K562 (cell line): ENCODE data around the gene NIPSNAP3A. TPM values are rescaled to one million over a fixed set of nuclear protein-coding genes. Genes with fewer than 3 reads are reported as not detected.

Experiments used
- ATAC-seq: fragments of 200-7000 bp; cut with Tn5 transposase; 3 replicates; pipeline ENCODE4 v1.9.1; 2020; ENCODE audit warnings: moderate library complexity
- BruUV-seq: library from RNA; stranded (reverse); fragments of 400-500 nt; replicated peaks from 2 replicates; lab custom pipeline; 2021; lab: Mats Ljungman, UMichigan
- CTCF ChIA-PET: fragments of 300-600 bp; formaldehyde crosslinking; extraction: SDS; loops from one replicate; lab custom pipeline; 2021; ENCODE audit warnings: low intra/inter-chr PET ratio; lab: Yijun Ruan, JAX
- POLR2A ChIA-PET: fragments of 300-600, 350-650 bp; sonication (Branson Sonifier 250); formaldehyde crosslinking; extraction: SDS; loops from one replicate; lab custom pipeline; 2021; ENCODE audit warnings: antibody characterized with exemption, inconsistent platforms; lab: Yijun Ruan, JAX
- DNase-seq, 4 experiments: peaks; one replicate each; pipeline versions ENCODE4 v3.0.0 to v3.0.0-alpha.2; 2011 to 2018; ENCODE audit warnings: low spot score in 3 of 4, mixed read lengths in 3 of 4; ENCODE audit errors: extremely low read depth in 1 of 4
- FAIRE-seq: peaks from 2 replicates; lab custom pipeline; 2011; peaks lifted over from hg19 to GRCh38; lab: Jason Lieb, UNC
- H2AFZ ChIP-seq: 2 replicates; pipeline ENCODE4 v1.6.0; 2011; ENCODE audit warnings: low read depth, low read length, control low read depth, inconsistent platforms
- H3K27ac ChIP-seq: fragments of 200-600 bp; 3 replicates; pipeline ENCODE4 v1.8.0; 2011; ENCODE audit warnings: low read depth, mild to moderate bottlenecking, control low read depth, inconsistent platforms, low read length, moderate library complexity, mixed read lengths; ENCODE audit errors: extremely low read depth
- H3K27me3 ChIP-seq, 2 experiments: fragments of 300-600 bp in 1 of 2; 2 replicates in 1 of 2; 3 replicates in 1 of 2; pipeline versions ENCODE4 v1.6.0 to v1.8.0; 2011; ENCODE audit warnings: inconsistent platforms in 2 of 2, low read length in 2 of 2, mild to moderate bottlenecking in 1 of 2, mixed read lengths in 1 of 2, moderate library complexity in 1 of 2; ENCODE audit not compliant: control insufficient read depth in 2 of 2, insufficient read depth in 2 of 2
- H3K36me3 ChIP-seq: fragments of 300-600 bp; 3 replicates; pipeline ENCODE4 v1.8.0; 2011; ENCODE audit warnings: mild to moderate bottlenecking, low read length, inconsistent platforms; ENCODE audit not compliant: control insufficient read depth, insufficient read depth
- H3K4me1 ChIP-seq, 2 experiments: fragments of 200-600 bp in 1 of 2; replicated peaks in 1 of 2; 2 replicates in 1 of 2; 3 replicates in 1 of 2; pipeline versions ENCODE4 v1.5.1 to v1.8.0; 2011; ENCODE audit warnings: inconsistent platforms in 2 of 2, low read length in 2 of 2, mild to moderate bottlenecking in 1 of 2, mixed read lengths in 1 of 2, moderate library complexity in 1 of 2; ENCODE audit not compliant: control insufficient read depth in 2 of 2, insufficient read depth in 2 of 2
- H3K4me2 ChIP-seq: 2 replicates; pipeline ENCODE4 v1.6.1; 2011; ENCODE audit warnings: low read length, control low read depth, inconsistent platforms, mixed read lengths; ENCODE audit not compliant: insufficient read depth
- H3K4me3 ChIP-seq: fragments of 200-600 bp; sonication (generic), shearing (Covaris generic); 2 replicates; pipeline ENCODE4 v1.5.1; 2016; ENCODE audit warnings: control low read depth, inconsistent platforms
- H3K79me2 ChIP-seq: fragments of 200-600 bp; 3 replicates; pipeline ENCODE4 v1.8.0; 2011; ENCODE audit warnings: low read length, inconsistent platforms; ENCODE audit not compliant: control insufficient read depth, insufficient read depth
- H3K9ac ChIP-seq, 2 experiments: 2 replicates each; pipeline versions ENCODE4 v1.6.0 to v1.6.1; 2011; ENCODE audit warnings: low read depth in 2 of 2, low read length in 2 of 2, control low read depth in 1 of 2, inconsistent platforms in 1 of 2, mild to moderate bottlenecking in 1 of 2, mixed read lengths in 1 of 2; ENCODE audit not compliant: insufficient read depth in 1 of 2
- H3K9me1 ChIP-seq: one replicate; pipeline ENCODE4 v1.6.0; 2011; ENCODE audit warnings: inconsistent platforms, mild to moderate bottlenecking, low read length, moderate library complexity; ENCODE audit not compliant: control insufficient read depth, insufficient read depth
- H3K9me3 ChIP-seq: replicated peaks from 2 replicates; pipeline ENCODE4 v1.5.1; 2011; ENCODE audit warnings: low read depth, low read length, inconsistent platforms; ENCODE audit not compliant: control insufficient read depth, insufficient read depth
- H4K20me1 ChIP-seq: replicated peaks from 2 replicates; pipeline ENCODE4 v1.6.1; 2011; ENCODE audit warnings: low read length, inconsistent platforms, mixed read lengths; ENCODE audit not compliant: control insufficient read depth, insufficient read depth
- CEBPG ChIP-seq, 3 experiments: fragments of 200-800 bp in 1 of 3; sonication (Bioruptor generic) in 1 of 3; sonication (generic) in 1 of 3; formaldehyde crosslinking in 1 of 3; IDR thresholded peaks in 2 of 3; conservative IDR thresholded peaks in 1 of 3; 2 replicates each; pipeline versions ENCODE4 v1.6.1 to v1.8.0; 2016 to 2022; ENCODE audit warnings: missing compliant biosample characterization in 2 of 3, missing genetic modification characterization in 2 of 3, mild to moderate bottlenecking in 1 of 3, missing genetic modification reagents in 1 of 3
- OTX1 ChIP-seq: fragments of 450-650 bp; formaldehyde crosslinking; IDR thresholded peaks from 2 replicates; pipeline ENCODE4 v1.4.0; 2022; ENCODE audit warnings: mild to moderate bottlenecking
- PKNOX1 ChIP-seq: fragments of 450-650 bp; IDR thresholded peaks from 2 replicates; pipeline ENCODE4 v1.6.1; 2016
- ZBTB43 ChIP-seq: sonication (generic); formaldehyde crosslinking; IDR thresholded peaks from 2 replicates; pipeline ENCODE4 v1.8.0; 2023; ENCODE audit warnings: mild to moderate bottlenecking, missing genetic modification reagents
- WGBS: fragments of 100-300 bp; shearing (Covaris generic); methylation state at CpG from one replicate; pipeline ENCODE4 v1.1.6; 2016; ENCODE audit warnings: low coverage, mixed read lengths; ENCODE audit not compliant: insufficient coverage; ENCODE audit errors: missing lambda C conversion rate; 5-methylcytosine and 5-hydroxymethylcytosine counted together
- in situ Hi-C: fragments of 300-500 bp; cut with MboI; formaldehyde crosslinking; loops from 4 replicates; pipeline ENCODE4 v1.15.0; 2018; ENCODE audit warnings: inconsistent platforms, mixed read lengths
- intact Hi-C: fragments of 100-400 bp; cut with micrococcal nuclease; formaldehyde crosslinking; loops from 2 replicates; pipeline ENCODE4 v1.14.2; 2022
- polyA plus RNA-seq, 8 experiments: library from polyadenylated mRNA; depleted of rRNA in 4 of 8; stranded (reverse) in 5 of 8; unstranded in 3 of 8; fragments of >200 nt; fragmentation: Nextera tagmentation in 2 of 8; fragmentation: Illumina TruSeq in 1 of 8; extraction: Ambion mirVana in 2 of 8; extraction: Trizol in 1 of 8; gene quantifications; 2 replicates each; pipeline versions ENCODE4 v1.2.1 to v1.2.3, GENCODE V29; 2011 to 2014; ENCODE audit warnings: inconsistent platforms in 1 of 8, missing spikeins in 1 of 8
- total RNA-seq, 7 experiments: library from RNA; depleted of rRNA in 6 of 7; stranded (reverse); fragments of >200 nt in 6 of 7; fragmentation: Illumina TruSeq in 2 of 7; extraction: Trizol in 2 of 7; gene quantifications; 2 replicates each; pipeline versions ENCODE4 v1.2.1 to v1.2.3, GENCODE V29; 2011 to 2021; ENCODE audit warnings: low replicate concordance in 1 of 7

Gene NIPSNAP3A
- total and polyA plus RNA-seq, 9 of the 15 experiments (the other 6 are each of a cell fraction or from before 2014, with no cell fraction given) = 25.3 to 132 (median 40.5) TPM

- no peak for TF ChIP-seq ZBTB43
- TF ChIP-seq, all 486 proteins: peak for 20
Measured at GRCh38 chr9:104775574-104775936, 28.1 kb downstream of the NIPSNAP3A start (continued).

GRCh38 chr9:104775976-104776375, 28.5 kb downstream of the NIPSNAP3A start:
- ATAC-seq = no peak
- TF ChIP-seq OTX1 (CRISPR knock-in tag) (no peak), PKNOX1 (no peak), CEBPG (CRISPR knock-in tag; IDR thresholded peaks at IDR 0.05) (0 out of 2 replicates have a peak, but pooled peaks have one; percentile 2), CEBPG (tag; conservative IDR thresholded peaks at IDR 0.05 in 1 of 2, IDR thresholded peaks at IDR 0.05 in 1 of 2) (no peak)
- TF ChIP-seq, all 486 proteins: peak for 1
- Histone ChIP-seq H3K4me1 (peaks cover 9 to 22% of the 10 kb centered on the region in 2 experiments), H3K9me3 (no peaks in the 10 kb centered on the region), H3K79me2 (no peaks in the 10 kb centered on the region), H3K9ac (no peak overlapping the region), H2AFZ (no peak overlapping the region), H3K27ac (peak overlapping the region; percentile 79; the same call in 2 of the 3 replicates), H3K36me3 (no peaks in the 10 kb centered on the region; the same call in 2 of the 3 replicates), H3K9me1 (no peaks in the 10 kb centered on the region), H3K4me2 (no peak overlapping the region; the same call in 1 of the 2 replicates), H3K27me3 (no peaks in the 10 kb centered on the region), H4K20me1 (no peaks in the 10 kb centered on the region), H3K4me3 (no peak overlapping the region)
- intact Hi-C loops (loop anchor here (2.0 kb wide), 1 partner anchor 29 kb away; the partner anchor contains the start of gene NIPSNAP3A), in situ Hi-C loops (no loop called here)
- BruUV-seq = no TSS peak
- ChIA-PET CTCF (no interaction called here), POLR2A (interaction anchor here (0.8 to 1.0 kb wide), 3 partner anchors 12 to 28 kb away, joined by 3 to 4 read pairs (median 4); partner anchors contain the start of gene NIPSNAP3B)
- no peak for DNase-seq
- 79% methylated on average over 2 of the region's 2 CpGs for WGBS
- FAIRE-seq = no peak
